Astrocyte of the cerebellum (primary cell): ENCODE results near the gene GASK1B.

ENCODE experiments used
- DNase-seq: peaks from one replicate; pipeline ENCODE4 v3.0.0-alpha.2; 2011; ENCODE audit warnings: low read depth
- H3K4me3 ChIP-seq: 2 replicates; pipeline ENCODE4 v1.5.1; 2011; ENCODE audit warnings: mild to moderate bottlenecking, low read depth, low read length, moderate library complexity
- CTCF ChIP-seq: IDR thresholded peaks from 2 replicates; pipeline ENCODE4 v1.5.1; 2012; ENCODE audit warnings: low read length, low read depth, moderate library complexity, mild to moderate bottlenecking; ENCODE audit errors: missing control alignments
- in situ Hi-C: cut with HindIII; loops from 2 replicates; pipeline ENCODE4 v1.10.0; 2017; ENCODE audit warnings: low sequenced_read_pairs

The GASK1B gene

GRCh38 chr4:158172261-158173258 lies at the start of gene GASK1B:
TSS of gene GASK1B (minus strand) at chr4:158173025. CDS start at chr4:158171375, 1,650 bp downstream.
- H3K4me3 ChIP-seq, result peak within 1 kb of the TSS; percentile 4
- peak; percentile 52 for DNase-seq
- TF ChIP-seq CTCF, result peak; percentile 72
- in situ Hi-C loops, result loop anchor here (5.0 kb wide), 1 partner anchor 175 kb away; no protein-coding TSS in a partner anchor

- in situ Hi-C loops, result no loop called here
Observed at GRCh38 chr4:158219623-158220022, 46.8 kb upstream of the GASK1B start.

GRCh38 chr4:158217763-158218162 lies 44.9 kb upstream of the GASK1B start:
- H3K4me3 ChIP-seq, result no peak overlapping the region
- no peak for DNase-seq
- in situ Hi-C loops, result no loop called here
- TF ChIP-seq CTCF, result no peak

More at GRCh38 chr4:158219623-158220022, 46.8 kb upstream of the GASK1B start:
- H3K4me3 ChIP-seq, result no peak overlapping the region
- no peak for DNase-seq
- no peak for TF ChIP-seq CTCF

GRCh38 chr4:158214856-158215255 lies 42.0 kb upstream of the GASK1B start:
- no peak overlapping the region for H3K4me3 ChIP-seq
- in situ Hi-C loops, result no loop called here
- TF ChIP-seq CTCF, result no peak
- DNase-seq, result no peak

GRCh38 chr4:158213466-158213865 lies 40.6 kb upstream of the GASK1B start:
- no peak for DNase-seq
- no peak overlapping the region for H3K4me3 ChIP-seq
- in situ Hi-C loops, result no loop called here
- no peak for TF ChIP-seq CTCF

GRCh38 chr4:158211222-158211621 lies 38.4 kb upstream of the GASK1B start:
- TF ChIP-seq CTCF, result no peak
- no peak for DNase-seq
- in situ Hi-C loops, result no loop called here
- H3K4me3 ChIP-seq, result peak overlapping the region; percentile 43
